Smooth muscle cell (in vitro differentiated cells): Measurements from ENCODE around the gene NTM. TPM values are rescaled to one million over a fixed set of nuclear protein-coding genes. Genes with fewer than 3 reads are reported as not detected.

Source experiments
- DNase-seq: peaks from one replicate; lab custom pipeline; 2025; ENCODE audit not compliant: unreplicated experiment; lab: John Stamatoyannopoulos, UW
- H2AFZ ChIP-seq: fragments of 200-600 bp; sonication (generic); 2 replicates; pipeline ENCODE4 v1.6.0; 2016; ENCODE audit warnings: antibody characterized with exemption, low read depth, mild to moderate bottlenecking
- H3F3A ChIP-seq: fragments of 200-600 bp; sonication (generic); 2 replicates; pipeline ENCODE4 v1.6.0; 2017; ENCODE audit warnings: antibody characterized with exemption, low read depth
- H3K27ac ChIP-seq: fragments of 200-600 bp; sonication (generic); 2 replicates; pipeline ENCODE4 v1.5.1; 2016; ENCODE audit warnings: low read depth, mild to moderate bottlenecking
- H3K27me3 ChIP-seq: fragments of 200-600 bp; sonication (generic); 2 replicates; pipeline ENCODE4 v1.6.1; 2016; ENCODE audit warnings: low read depth, mild to moderate bottlenecking
- H3K36me3 ChIP-seq: fragments of 200-600 bp; sonication (generic); 2 replicates; pipeline ENCODE4 v1.5.1; 2016; ENCODE audit warnings: low read depth
- H3K4me1 ChIP-seq: fragments of 200-600 bp; sonication (generic); 2 replicates; pipeline ENCODE4 v1.5.1; 2016; ENCODE audit warnings: low read depth
- H3K4me2 ChIP-seq: fragments of 200-600 bp; sonication (generic); 2 replicates; pipeline ENCODE4 v1.6.0; 2016; ENCODE audit warnings: mild to moderate bottlenecking
- H3K4me3 ChIP-seq: fragments of 200-600 bp; sonication (generic); 2 replicates; pipeline ENCODE4 v1.5.1; 2016; ENCODE audit warnings: mild to moderate bottlenecking
- H3K79me2 ChIP-seq: fragments of 200-600 bp; sonication (generic); 2 replicates; pipeline ENCODE4 v1.6.0; 2016; ENCODE audit warnings: low read depth, mild to moderate bottlenecking
- H3K9ac ChIP-seq: fragments of 200-600 bp; sonication (generic); 2 replicates; pipeline ENCODE4 v1.6.0; 2016; ENCODE audit warnings: low read depth
- H3K9me3 ChIP-seq: fragments of 200-600 bp; sonication (generic); replicated peaks from 2 replicates; pipeline ENCODE4 v1.5.1; 2016; ENCODE audit warnings: low read depth
- H4K20me1 ChIP-seq: fragments of 200-600 bp; sonication (generic); 2 replicates; pipeline ENCODE4 v1.6.0; 2016; ENCODE audit warnings: low read depth
- CTCF ChIP-seq: fragments of 200-600 bp; sonication (generic); IDR thresholded peaks from 2 replicates; pipeline ENCODE4 v1.5.1; 2017; ENCODE audit warnings: borderline replicate concordance, mild to moderate bottlenecking, antibody characterized with exemption; ENCODE audit not compliant: insufficient read depth, poor library complexity, severe bottlenecking
- WGBS: methylation state at CpG from one replicate; pipeline ENCODE4 v1.1.7; 2016; ENCODE audit warnings: low lambda C conversion rate; 5-methylcytosine and 5-hydroxymethylcytosine counted together
- polyA plus RNA-seq: library from polyadenylated mRNA; unstranded; fragments of >200 nt; fragmentation: Nextera tagmentation; extraction: Ambion mirVana; gene quantifications from 2 replicates; pipeline ENCODE4 v1.2.1, GENCODE V29; 2016
- total RNA-seq: library from RNA; depleted of rRNA; stranded (reverse); fragments of >200 nt; gene quantifications from 2 replicates; pipeline ENCODE4 v1.2.3, GENCODE V29; 2014

The NTM gene
- total and polyA plus RNA-seq, 2 experiments from 2014 or later, result 68.9 to 123 TPM

- no peaks in the 10 kb centered on the region for H4K20me1 ChIP-seq
- H3K4me2 ChIP-seq, result no peak overlapping the region
- no peak for DNase-seq
- peaks cover 4% of the 10 kb centered on the region for H3K27me3 ChIP-seq
- no peak overlapping the region for H3K4me3 ChIP-seq
- H2AFZ ChIP-seq, result no peak overlapping the region
- H3K36me3 ChIP-seq, result no peaks in the 10 kb centered on the region
- H3K9ac ChIP-seq, result no peak overlapping the region
- peaks cover 3% of the 10 kb centered on the region for H3K4me1 ChIP-seq
- no peaks in the 10 kb centered on the region for H3K9me3 ChIP-seq
- no peak for TF ChIP-seq CTCF
- no peak overlapping the region for H3K27ac ChIP-seq
- H3K79me2 ChIP-seq, result no peaks in the 10 kb centered on the region
- 82% methylated on average over 15 of the region's 15 CpGs for WGBS
- no peaks in the 10 kb centered on the region for H3F3A ChIP-seq
These were observed 272.5 kb downstream of the NTM start for GRCh38 chr11:131642756-131643531.

DNA sequence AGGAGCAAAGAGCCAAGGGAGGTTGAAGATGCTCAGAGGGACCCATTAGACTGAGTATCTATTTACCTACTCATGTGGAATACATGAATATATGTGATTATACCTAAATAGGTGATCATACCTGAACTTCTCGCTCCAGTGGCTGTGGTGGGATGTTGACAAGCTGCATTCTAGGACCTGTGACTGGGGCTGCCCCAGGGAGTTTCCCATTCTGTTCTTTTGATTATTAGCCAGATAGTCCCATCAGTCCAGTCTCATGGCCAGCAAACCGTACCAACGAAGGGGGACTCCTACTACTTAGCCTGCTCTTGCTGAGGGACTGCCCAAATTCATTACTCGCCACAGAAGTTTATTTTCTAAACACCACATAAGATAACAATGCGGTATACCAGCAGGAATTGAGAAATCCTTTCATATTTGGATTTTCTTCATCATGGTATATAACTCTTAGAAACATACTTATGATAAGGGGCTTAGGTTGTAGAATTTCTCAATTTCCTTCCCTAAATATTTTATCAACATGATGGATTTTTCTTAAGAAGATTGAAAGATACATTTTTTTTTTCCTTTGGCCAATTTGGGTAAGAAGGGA lies 273.9 kb downstream of the NTM start:
- Histone ChIP-seq H3K4me2 (no peak overlapping the region), H3K4me1 (peaks cover 3% of the 10 kb centered on the region), H3K27me3 (peaks cover 4% of the 10 kb centered on the region), H3K4me3 (no peak overlapping the region), H3F3A (no peaks in the 10 kb centered on the region), H3K9me3 (no peaks in the 10 kb centered on the region), H3K36me3 (no peaks in the 10 kb centered on the region), H3K9ac (no peak overlapping the region), H3K27ac (no peak overlapping the region), H2AFZ (no peak overlapping the region), H4K20me1 (no peaks in the 10 kb centered on the region), H3K79me2 (no peaks in the 10 kb centered on the region)
- no peak for TF ChIP-seq CTCF
- WGBS, result 67% methylated on average over 5 of the region's 5 CpGs
- no peak for DNase-seq

DNA sequence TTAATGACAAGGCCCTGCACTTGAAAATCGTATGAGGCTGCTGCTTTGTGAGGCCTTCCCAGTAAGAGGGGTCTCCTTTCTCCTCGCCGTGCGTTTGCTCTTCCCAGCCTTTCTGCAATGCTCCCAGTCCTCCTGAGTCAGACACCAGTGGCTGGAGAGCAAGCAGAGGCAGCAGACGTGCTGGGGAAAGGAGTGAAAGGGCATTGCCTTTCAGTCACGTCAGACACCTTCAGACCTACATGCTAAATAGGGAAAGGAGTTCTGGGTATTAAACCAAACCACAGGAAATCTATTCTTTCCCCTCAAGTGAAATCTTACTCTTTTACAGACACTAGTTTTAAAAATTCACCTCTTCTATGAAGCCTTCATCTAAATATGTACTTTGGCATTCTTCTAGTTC lies 274.8 kb downstream of the NTM start:
- Histone ChIP-seq H3K9me3 (no peaks in the 10 kb centered on the region), H3F3A (no peaks in the 10 kb centered on the region), H3K27me3 (peaks cover 4% of the 10 kb centered on the region), H3K4me3 (no peak overlapping the region), H2AFZ (no peak overlapping the region), H3K36me3 (no peaks in the 10 kb centered on the region), H4K20me1 (no peaks in the 10 kb centered on the region), H3K4me2 (no peak overlapping the region), H3K9ac (no peak overlapping the region), H3K27ac (no peak overlapping the region), H3K4me1 (peaks cover under 1% of the 10 kb centered on the region), H3K79me2 (no peaks in the 10 kb centered on the region)
- 72% methylated on average over 6 of the region's 6 CpGs for WGBS
- no peak for TF ChIP-seq CTCF
- DNase-seq, result no peak
